Measurements from ENCODE around the gene ZNF274.

GRCh38 chr19:58212336-58213074 is 29.6 kb downstream of the ZNF274 start:
- no peak for TF ChIP-seq POLR2A (IDR thresholded peaks at IDR 0.05; ENCODE audit: control extremely low read depth in 1 of 2, low read depth in 2 of 2, low read length in 2 of 2)
- no peak for TF ChIP-seq CTCF (IDR thresholded peaks at IDR 0.05; ENCODE audit: control extremely low read depth in 1 of 3, insufficient read depth in 1 of 3, low read depth in 1 of 3, low read length in 3 of 3)
- no peak for TF ChIP-seq ASH2L (IDR thresholded peaks at IDR 0.05; ENCODE audit: low read length)
- no peak for TF ChIP-seq EP300 (IDR thresholded peaks at IDR 0.05; ENCODE audit: borderline replicate concordance in 1 of 2, low read depth in 2 of 2, low read length in 2 of 2)
- TF ChIP-seq RFX5 (IDR thresholded peaks at IDR 0.05; ENCODE audit: borderline replicate concordance, low read depth, low read length) = no peak
- TF ChIP-seq TBP (IDR thresholded peaks at IDR 0.05; ENCODE audit: low read depth, low read length) = no peak
